Smooth muscle cell (in vitro differentiated cells): ENCODE results near the gene FKTN. TPM values are rescaled to one million over a fixed set of nuclear protein-coding genes. Genes with fewer than 3 reads are reported as not detected.

Source experiments
- DNase-seq: peaks from one replicate; lab custom pipeline; 2025; ENCODE audit not compliant: unreplicated experiment; lab: John Stamatoyannopoulos, UW
- H2AFZ ChIP-seq: fragments of 200-600 bp; sonication (generic); 2 replicates; pipeline ENCODE4 v1.6.0; 2016; ENCODE audit warnings: antibody characterized with exemption, low read depth, mild to moderate bottlenecking
- H3F3A ChIP-seq: fragments of 200-600 bp; sonication (generic); 2 replicates; pipeline ENCODE4 v1.6.0; 2017; ENCODE audit warnings: antibody characterized with exemption, low read depth
- H3K27ac ChIP-seq: fragments of 200-600 bp; sonication (generic); 2 replicates; pipeline ENCODE4 v1.5.1; 2016; ENCODE audit warnings: low read depth, mild to moderate bottlenecking
- H3K27me3 ChIP-seq: fragments of 200-600 bp; sonication (generic); 2 replicates; pipeline ENCODE4 v1.6.1; 2016; ENCODE audit warnings: low read depth, mild to moderate bottlenecking
- H3K36me3 ChIP-seq: fragments of 200-600 bp; sonication (generic); 2 replicates; pipeline ENCODE4 v1.5.1; 2016; ENCODE audit warnings: low read depth
- H3K4me1 ChIP-seq: fragments of 200-600 bp; sonication (generic); 2 replicates; pipeline ENCODE4 v1.5.1; 2016; ENCODE audit warnings: low read depth
- H3K4me2 ChIP-seq: fragments of 200-600 bp; sonication (generic); 2 replicates; pipeline ENCODE4 v1.6.0; 2016; ENCODE audit warnings: mild to moderate bottlenecking
- H3K4me3 ChIP-seq: fragments of 200-600 bp; sonication (generic); 2 replicates; pipeline ENCODE4 v1.5.1; 2016; ENCODE audit warnings: mild to moderate bottlenecking
- H3K79me2 ChIP-seq: fragments of 200-600 bp; sonication (generic); 2 replicates; pipeline ENCODE4 v1.6.0; 2016; ENCODE audit warnings: low read depth, mild to moderate bottlenecking
- H3K9ac ChIP-seq: fragments of 200-600 bp; sonication (generic); 2 replicates; pipeline ENCODE4 v1.6.0; 2016; ENCODE audit warnings: low read depth
- H3K9me3 ChIP-seq: fragments of 200-600 bp; sonication (generic); replicated peaks from 2 replicates; pipeline ENCODE4 v1.5.1; 2016; ENCODE audit warnings: low read depth
- H4K20me1 ChIP-seq: fragments of 200-600 bp; sonication (generic); 2 replicates; pipeline ENCODE4 v1.6.0; 2016; ENCODE audit warnings: low read depth
- CTCF ChIP-seq: fragments of 200-600 bp; sonication (generic); IDR thresholded peaks from 2 replicates; pipeline ENCODE4 v1.5.1; 2017; ENCODE audit warnings: borderline replicate concordance, mild to moderate bottlenecking, antibody characterized with exemption; ENCODE audit not compliant: insufficient read depth, poor library complexity, severe bottlenecking
- WGBS: methylation state at CpG from one replicate; pipeline ENCODE4 v1.1.7; 2016; ENCODE audit warnings: low lambda C conversion rate; 5-methylcytosine and 5-hydroxymethylcytosine counted together
- polyA plus RNA-seq: library from polyadenylated mRNA; unstranded; fragments of >200 nt; fragmentation: Nextera tagmentation; extraction: Ambion mirVana; gene quantifications from 2 replicates; pipeline ENCODE4 v1.2.1, GENCODE V29; 2016
- total RNA-seq: library from RNA; depleted of rRNA; stranded (reverse); fragments of >200 nt; gene quantifications from 2 replicates; pipeline ENCODE4 v1.2.3, GENCODE V29; 2014

FKTN gene
- total and polyA plus RNA-seq, 2 experiments from 2014 or later: 6.2 to 11.7 TPM

DNA sequence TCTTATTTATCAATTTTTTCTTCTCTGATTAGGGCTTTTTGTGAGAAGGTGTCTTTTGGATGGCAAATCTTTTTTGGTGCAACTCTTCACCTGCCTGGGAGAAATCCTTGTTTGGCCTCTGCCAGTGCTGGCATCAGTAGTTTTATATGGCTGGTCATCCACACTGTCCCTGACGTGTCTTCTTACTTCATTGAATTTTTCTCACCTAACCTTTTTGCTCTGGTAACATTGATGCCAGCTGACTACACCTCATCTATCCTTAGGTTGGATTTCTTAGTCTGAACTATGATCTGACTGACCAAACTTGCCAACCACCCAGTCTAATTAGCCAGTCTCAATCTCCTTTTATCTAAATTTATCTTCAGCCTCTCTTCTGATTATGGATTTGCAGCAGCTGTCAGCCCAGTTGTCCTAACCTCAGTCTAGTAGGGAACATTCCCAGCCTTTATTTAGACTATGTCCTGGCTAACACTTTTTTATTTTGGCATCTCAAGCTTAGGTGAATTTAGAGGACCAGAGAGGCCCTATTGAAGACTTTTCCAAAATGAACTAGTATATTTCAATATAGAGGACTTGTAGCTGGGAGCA is 125.9 kb downstream of the FKTN start:
- TF ChIP-seq CTCF: no peak
- no peaks in the 10 kb centered on the region for H3K9me3 ChIP-seq
- no peaks in the 10 kb centered on the region for H4K20me1 ChIP-seq
- H3K36me3 ChIP-seq: no peaks in the 10 kb centered on the region
- H3K79me2 ChIP-seq: no peaks in the 10 kb centered on the region
- H3K4me2 ChIP-seq: no peak overlapping the region
- DNase-seq: no peak
- no peak overlapping the region for H3K9ac ChIP-seq
- peaks cover under 1% of the 10 kb centered on the region for H3K4me1 ChIP-seq
- peaks cover 5% of the 10 kb centered on the region for H3F3A ChIP-seq
- H2AFZ ChIP-seq: no peak overlapping the region
- H3K27ac ChIP-seq: no peak overlapping the region
- 86% methylated on average over 1 of the region's 1 CpG for WGBS
- no peak overlapping the region for H3K4me3 ChIP-seq
- H3K27me3 ChIP-seq: no peaks in the 10 kb centered on the region

GRCh38 chr9:105686936-105687335 is 129.0 kb downstream of the FKTN start:
- Histone ChIP-seq H3K9ac (no peak overlapping the region), H3K4me3 (no peak overlapping the region), H3K4me2 (no peak overlapping the region), H3K4me1 (no peaks in the 10 kb centered on the region), H2AFZ (no peak overlapping the region), H3K9me3 (no peaks in the 10 kb centered on the region), H4K20me1 (no peaks in the 10 kb centered on the region), H3K79me2 (no peaks in the 10 kb centered on the region), H3F3A (peaks cover 5% of the 10 kb centered on the region), H3K27me3 (peaks cover 5% of the 10 kb centered on the region), H3K27ac (no peak overlapping the region), H3K36me3 (no peaks in the 10 kb centered on the region)
- no peak for DNase-seq
- 95% methylated on average over 4 of the region's 4 CpGs for WGBS
- no peak for TF ChIP-seq CTCF

Other genes with a start within 250 kb of the FKTN start
- gene FSD1L, start 110.1 kb upstream of the FKTN start, total RNA-seq: 7.5 TPM in 2 replicates
- gene FSD1L, start 110.1 kb upstream of the FKTN start, polyA plus RNA-seq: 1.0 and 3.2 TPM in 2 replicates
- gene TAL2, start 104.3 kb downstream of the FKTN start, total RNA-seq: 0.49 TPM in 1 of 2 replicates, not detected in the other
- gene TAL2, start 104.3 kb downstream of the FKTN start, polyA plus RNA-seq: 0.39 and 0.59 TPM in 2 replicates
- gene TMEM38B, start 136.4 kb downstream of the FKTN start, total RNA-seq: 22.9 and 28.4 TPM in 2 replicates
- 15.9 and 18.7 TPM in 2 replicates for gene TMEM38B, start 136.4 kb downstream of the FKTN start, polyA plus RNA-seq